B cell (primary cell): ENCODE measurements around the gene RP9. TPM values are rescaled to one million over a fixed set of nuclear protein-coding genes. Genes with fewer than 3 reads are reported as not detected.

Experiments used
- ATAC-seq: fragments of 200-7000 bp; cut with Tn5 transposase; one replicate; pipeline ENCODE4 v1.10.0; 2021; ENCODE audit warnings: low read depth, mild to moderate bottlenecking, moderate number of reproducible peaks, moderate library complexity
- CTCF ChIA-PET: fragments of 350-600 bp; sonication (Branson Sonifier 250); formaldehyde crosslinking; loops from one replicate; lab custom pipeline; 2021; ENCODE audit warnings: antibody characterized with exemption, inconsistent platforms; lab: Charles Lee
- POLR2A ChIA-PET: fragments of 350-600 bp; sonication (Branson Sonifier 250); formaldehyde crosslinking; loops from one replicate; lab custom pipeline; 2021; ENCODE audit warnings: antibody characterized with exemption; lab: Charles Lee
- DNase-seq: peaks from one replicate; pipeline ENCODE4 v3.0.0; 2013
- H2AFZ ChIP-seq: 2 replicates; pipeline ENCODE4 v1.6.1; 2012; ENCODE audit warnings: mild to moderate bottlenecking, low read depth, low read length; ENCODE audit not compliant: insufficient read depth, poor library complexity, severe bottlenecking
- H3K27ac ChIP-seq, 2 donors: 1 replicate in 1 of 2; 2 replicates in 1 of 2; pipeline ENCODE4 v1.5.1; 2012 to 2013; ENCODE audit warnings: low read length in 2 of 2, mild to moderate bottlenecking in 2 of 2, moderate library complexity in 1 of 2
- H3K27me3 ChIP-seq, 4 experiments: fragments of 200-600 bp in 1 of 4; sonication (generic) in 1 of 4; replicated peaks in 1 of 4; 1 replicate in 2 of 4; 2 replicates in 2 of 4; pipeline versions ENCODE4 v1.6.1 to v1.7.0; 2013 to 2016; ENCODE audit warnings: low read length in 3 of 4, mild to moderate bottlenecking in 2 of 4, mixed read lengths in 1 of 4, moderate library complexity in 1 of 4; ENCODE audit not compliant: insufficient read depth in 4 of 4, control insufficient read depth in 3 of 4; ENCODE audit errors: control extremely low read depth in 1 of 4
- H3K36me3 ChIP-seq, 2 experiments: replicated peaks in 1 of 2; 1 replicate in 1 of 2; 2 replicates in 1 of 2; pipeline versions ENCODE4 v1.6.1 to v1.7.1; 2013; ENCODE audit warnings: low read length in 1 of 2; ENCODE audit not compliant: insufficient read depth in 2 of 2, control insufficient read depth in 1 of 2; ENCODE audit errors: control extremely low read depth in 1 of 2, extremely low read depth in 1 of 2
- H3K4me1 ChIP-seq, 2 donors: fragments of 200-600 bp in 1 of 2; sonication (generic) in 1 of 2; 1 replicate in 1 of 2; 2 replicates in 1 of 2; pipeline versions ENCODE4 v1.5.1 to v1.6.1; 2013 to 2017; ENCODE audit warnings: low read length in 2 of 2; ENCODE audit not compliant: control insufficient read depth in 2 of 2, insufficient read depth in 2 of 2
- H3K4me2 ChIP-seq: replicated peaks from 2 replicates; pipeline ENCODE3; 2012; ENCODE audit warnings: mild to moderate bottlenecking, low read depth, low read length; ENCODE audit not compliant: poor library complexity, severe bottlenecking
- H3K4me3 ChIP-seq, 5 experiments: fragments of 200-600 bp in 1 of 5; sonication (generic) in 1 of 5; 1 replicate in 3 of 5; 2 replicates in 2 of 5; pipeline versions ENCODE4 v1.5.1 to v1.7.0; 2011 to 2016; ENCODE audit warnings: low read length in 4 of 5, mild to moderate bottlenecking in 4 of 5, low read depth in 2 of 5, control low read depth in 1 of 5, moderate library complexity in 1 of 5; ENCODE audit not compliant: insufficient read depth in 1 of 5; ENCODE audit errors: control extremely low read depth in 1 of 5, extremely low read depth in 1 of 5
- H3K79me2 ChIP-seq: fragments of 200-600 bp; sonication (generic); one replicate; pipeline ENCODE4 v1.6.0; 2016; ENCODE audit warnings: low read length; ENCODE audit not compliant: control insufficient read depth, insufficient read depth
- H3K9ac ChIP-seq: fragments of 200-600 bp; sonication (generic); 2 replicates; pipeline ENCODE4 v1.6.1; 2017; ENCODE audit warnings: mild to moderate bottlenecking, low read length, moderate library complexity
- H3K9me3 ChIP-seq, 3 donors: one replicate each; pipeline versions ENCODE4 v1.6.1 to v1.7.1; 2013; ENCODE audit warnings: low read length in 2 of 3; ENCODE audit not compliant: control insufficient read depth in 2 of 3, insufficient read depth in 1 of 3; ENCODE audit errors: control extremely low read depth in 1 of 3
- H4K20me1 ChIP-seq: 2 replicates; pipeline ENCODE4 v1.6.0; 2012; ENCODE audit warnings: mild to moderate bottlenecking, low read length; ENCODE audit not compliant: insufficient read depth, control insufficient read depth, poor library complexity, severe bottlenecking
- H3K27ac Mint-ChIP-seq: one replicate; pipeline ENCODE4 v1.8.0; 2021; ENCODE audit warnings: mixed read lengths
- H3K27me3 Mint-ChIP-seq: one replicate; pipeline ENCODE4 v1.8.0; 2021; ENCODE audit warnings: mixed read lengths
- H3K4me1 Mint-ChIP-seq: one replicate; pipeline ENCODE4 v1.8.0; 2021; ENCODE audit warnings: mixed read lengths
- H3K4me3 Mint-ChIP-seq: one replicate; pipeline ENCODE4 v1.8.0; 2021; ENCODE audit warnings: mixed read lengths
- H3K9me3 Mint-ChIP-seq: one replicate; pipeline ENCODE4 v1.8.0; 2022; ENCODE audit warnings: mixed read lengths; ENCODE audit not compliant: insufficient read depth
- CTCF ChIP-seq: fragments of 200-600 bp; IDR thresholded peaks from one replicate; pipeline ENCODE4 v1.8.0; 2022; ENCODE audit warnings: antibody characterized with exemption, mild to moderate bottlenecking
- EZH2 ChIP-seq: IDR thresholded peaks from 2 replicates; pipeline ENCODE4 v1.6.1; 2012; ENCODE audit warnings: borderline replicate concordance, low read depth, mild to moderate bottlenecking, moderate library complexity, low read length; ENCODE audit not compliant: insufficient read depth, poor library complexity, severe bottlenecking
- WGBS: methylation state at CpG from one replicate; pipeline ENCODE4 v1.1.5; 2013; ENCODE audit warnings: missing lambda C conversion rate; ENCODE audit not compliant: insufficient coverage; 5-methylcytosine and 5-hydroxymethylcytosine counted together
- intact Hi-C: fragments of 100-400 bp; cut with micrococcal nuclease; formaldehyde crosslinking; loops from one replicate; pipeline ENCODE4 v1.10.0; 2022
- polyA plus RNA-seq: library from polyadenylated mRNA; depleted of rRNA; stranded (reverse); fragments of >200 nt; gene quantifications from 2 replicates; pipeline ENCODE4 v1.2.3, GENCODE V29; 2012
- total RNA-seq, 2 donors: library from RNA; stranded (reverse); fragments of 120-200 nt in 1 of 2; gene quantifications; 1 replicate in 1 of 2; 2 replicates in 1 of 2; pipeline versions ENCODE4 v1.2.3 to v1.2.4, GENCODE V29; 2013 to 2022

The RP9 gene
- total and polyA plus RNA-seq, 2 donors (not counting 1 experiment from before 2014, with no cell fraction given): 23.0 to 69.4 TPM

DNA sequence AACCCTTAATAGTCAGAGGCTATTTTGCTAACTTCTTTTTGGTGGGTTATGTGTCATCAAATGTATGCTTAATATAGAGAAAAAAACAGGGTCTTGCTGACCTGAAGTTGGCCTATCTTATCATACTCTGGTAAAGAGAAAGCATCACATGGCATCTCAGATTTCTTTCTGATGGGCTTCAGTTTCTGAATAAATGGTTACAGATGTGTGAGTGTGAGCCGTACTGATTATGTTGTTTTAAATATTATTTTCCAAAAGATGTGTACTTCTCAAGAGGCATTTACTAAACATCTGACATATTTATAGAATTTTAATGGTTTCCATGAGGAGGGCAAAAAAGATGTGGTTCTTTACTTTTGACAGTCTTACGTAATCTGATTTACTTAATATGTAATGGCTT lies 48.6 kb upstream of the RP9 start:
- Mint-ChIP-seq H3K4me1 (peaks cover 3% of the 10 kb centered on the region), H3K27me3 (no peaks in the 10 kb centered on the region), H3K9me3 (no peaks in the 10 kb centered on the region), H3K27ac (no peak overlapping the region), H3K4me3 (no peak overlapping the region)
- no peak overlapping the region for H3K27ac ChIP-seq
- H3K9ac ChIP-seq: no peak overlapping the region
- H2AFZ ChIP-seq: no peak overlapping the region
- WGBS: no CpG with 5 or more reads among the region's 2 CpGs
- ATAC-seq: no peak
- ChIA-PET CTCF (no interaction called here), POLR2A (no interaction called here)
- no peak overlapping the region for H3K4me3 ChIP-seq
- H4K20me1 ChIP-seq: no peaks in the 10 kb centered on the region
- H3K27me3 ChIP-seq: no peaks in the 10 kb centered on the region
- no peaks in the 10 kb centered on the region for H3K36me3 ChIP-seq
- no peaks in the 10 kb centered on the region for H3K4me1 ChIP-seq
- H3K79me2 ChIP-seq: no peaks in the 10 kb centered on the region
- H3K9me3 ChIP-seq: no peaks in the 10 kb centered on the region
- no peak for DNase-seq
- TF ChIP-seq EZH2 (no peak), CTCF (no peak)
- H3K4me2 ChIP-seq: no peak overlapping the region
- intact Hi-C loops: no loop called here

DNA sequence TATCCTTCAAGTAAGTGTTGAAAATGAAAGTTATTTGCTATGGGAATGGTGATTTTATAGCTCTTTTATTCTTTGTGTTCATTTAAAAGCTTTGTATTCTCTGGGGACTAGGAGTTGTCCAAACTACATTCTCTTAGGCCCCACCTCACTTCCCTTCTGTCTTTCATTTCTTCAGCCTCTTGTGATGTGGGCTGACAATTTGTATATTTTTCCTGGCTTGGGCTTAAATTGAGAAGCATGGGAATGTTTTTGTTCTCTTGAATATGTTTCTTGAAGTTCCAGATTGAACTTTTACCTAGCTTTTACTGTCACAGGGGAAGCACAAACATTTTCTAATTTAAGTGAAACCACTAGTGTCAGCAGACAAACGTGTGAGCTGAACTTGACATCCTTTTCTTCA lies 48.1 kb upstream of the RP9 start:
- Histone ChIP-seq H3K9ac (no peak overlapping the region), H4K20me1 (no peaks in the 10 kb centered on the region), H3K36me3 (no peaks in the 10 kb centered on the region), H3K4me1 (no peaks in the 10 kb centered on the region), H3K4me2 (no peak overlapping the region), H2AFZ (no peak overlapping the region), H3K79me2 (no peaks in the 10 kb centered on the region), H3K27ac (no peak overlapping the region), H3K4me3 (no peak overlapping the region), H3K9me3 (no peaks in the 10 kb centered on the region), H3K27me3 (no peaks in the 10 kb centered on the region)
- Mint-ChIP-seq H3K9me3 (no peaks in the 10 kb centered on the region), H3K4me3 (no peak overlapping the region), H3K4me1 (peaks cover 3% of the 10 kb centered on the region), H3K27me3 (no peaks in the 10 kb centered on the region), H3K27ac (no peak overlapping the region)
- ChIA-PET CTCF (no interaction called here), POLR2A (no interaction called here)
- no CpG with 5 or more reads among the region's 1 CpG for WGBS
- intact Hi-C loops: no loop called here
- ATAC-seq (no peak), DNase-seq (no peak)
- no peak for TF ChIP-seq CTCF
